ENCODE measurements around the gene UBE2Q2.

UBE2Q2 gene

DNA sequence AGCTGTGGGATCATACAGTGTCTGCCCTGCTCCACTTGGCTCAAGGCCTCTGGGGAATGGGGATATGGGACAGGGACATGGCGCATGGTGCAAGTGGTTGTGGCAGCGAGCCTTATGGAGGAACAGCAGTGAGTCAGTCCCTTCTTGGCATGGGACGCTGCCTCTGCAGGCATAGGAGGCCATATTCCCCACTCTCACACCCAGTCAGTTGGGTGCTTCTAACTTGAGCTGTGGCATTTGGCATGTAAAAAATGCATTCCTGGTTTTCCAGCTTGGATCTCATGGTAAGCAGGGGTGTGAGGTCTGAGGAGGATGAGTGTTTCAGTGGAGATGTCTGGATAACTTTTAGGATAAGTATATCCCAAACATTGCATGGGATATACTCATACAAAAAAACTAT lies 31.6 kb upstream of the UBE2Q2 start:
- Histone ChIP-seq H3K4me1 (ENCODE audit: control insufficient read depth, insufficient read depth, low read length) (no peaks in the 10 kb centered on the region), H3K9ac (ENCODE audit: low read length) (no peak overlapping the region), H3K9me3 (ENCODE audit: control insufficient read depth, low read length) (no peaks in the 10 kb centered on the region), H3K36me3 (ENCODE audit: control insufficient read depth, insufficient read depth, low read length) (no peaks in the 10 kb centered on the region), H3K4me3 (ENCODE audit: low read length) (no peak overlapping the region), H3K27me3 (ENCODE audit: control insufficient read depth, insufficient read depth, low read length) (no peaks in the 10 kb centered on the region)

DNA sequence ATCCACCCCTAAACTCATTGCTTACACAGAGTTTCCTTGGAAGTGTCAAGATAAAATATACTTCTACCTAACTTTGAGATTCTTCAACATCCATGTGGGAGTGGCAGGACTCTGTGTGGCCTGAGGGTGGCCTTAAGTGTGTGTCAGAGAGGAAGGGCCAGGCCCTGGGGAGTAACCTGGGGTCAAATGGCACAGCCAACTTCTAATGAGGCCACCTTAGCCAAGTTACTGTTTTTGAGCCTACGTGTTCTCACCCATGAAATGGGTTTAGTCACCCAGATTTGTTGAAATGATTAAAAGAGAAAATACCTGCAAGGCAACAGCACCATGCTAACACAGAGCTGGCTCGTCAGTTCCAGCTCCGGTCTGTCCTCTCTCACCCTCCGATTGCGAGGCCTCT lies 28.5 kb upstream of the UBE2Q2 start:
- no peaks in the 10 kb centered on the region for H3K9me3 ChIP-seq (ENCODE audit: control insufficient read depth, low read length)
- H3K4me1 ChIP-seq (ENCODE audit: control insufficient read depth, insufficient read depth, low read length) = no peaks in the 10 kb centered on the region
- no peaks in the 10 kb centered on the region for H3K27me3 ChIP-seq (ENCODE audit: control insufficient read depth, insufficient read depth, low read length)
- H3K9ac ChIP-seq (ENCODE audit: low read length) = no peak overlapping the region
- no peaks in the 10 kb centered on the region for H3K36me3 ChIP-seq (ENCODE audit: control insufficient read depth, insufficient read depth, low read length)
- no peak overlapping the region for H3K4me3 ChIP-seq (ENCODE audit: low read length)

DNA sequence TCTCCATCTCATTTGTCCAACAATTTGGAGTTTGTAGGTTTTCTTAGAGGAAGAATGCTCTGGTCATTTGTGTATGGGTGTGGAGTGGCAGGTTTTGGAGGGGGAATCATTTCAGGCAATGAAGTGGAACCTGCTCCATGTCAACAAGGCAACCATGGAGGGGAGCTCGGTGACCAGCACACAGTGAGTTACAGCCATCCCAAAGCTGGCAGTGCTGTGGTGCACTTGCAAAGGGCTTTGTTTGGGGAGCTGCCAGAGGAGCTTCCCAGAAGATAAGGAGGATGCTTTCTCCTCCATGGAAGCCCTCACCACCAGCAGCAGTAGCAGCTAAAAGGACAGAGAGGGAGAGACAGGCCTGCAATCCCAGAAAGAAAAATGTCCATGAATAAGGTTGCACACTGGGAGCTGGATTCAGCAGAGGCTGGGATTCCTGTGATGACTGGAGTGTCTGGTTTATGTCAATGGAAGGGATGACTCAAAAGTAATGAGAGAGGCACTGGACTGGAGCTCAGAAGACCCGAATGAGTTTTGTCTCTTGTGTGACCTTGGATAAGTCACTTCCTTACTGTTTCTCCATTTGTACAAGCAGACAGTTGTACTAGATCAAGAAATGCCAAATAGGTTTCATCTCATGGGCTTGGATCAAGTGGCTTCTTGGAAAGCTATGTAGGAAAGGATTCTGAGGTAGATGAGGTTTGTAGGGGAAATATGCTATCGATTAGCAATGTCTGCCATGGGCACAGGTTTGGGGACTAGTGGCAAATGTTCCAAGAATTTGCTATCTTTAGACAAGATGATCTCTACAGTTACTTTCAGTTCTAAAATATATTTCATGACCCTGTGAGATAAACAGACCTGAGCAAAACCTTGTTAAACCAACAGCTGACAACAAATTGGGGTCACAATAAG lies 27.2 kb upstream of the UBE2Q2 start:
- Histone ChIP-seq H3K27me3 (ENCODE audit: control insufficient read depth, insufficient read depth, low read length) (no peaks in the 10 kb centered on the region), H3K4me1 (ENCODE audit: control insufficient read depth, insufficient read depth, low read length) (no peaks in the 10 kb centered on the region), H3K4me3 (ENCODE audit: low read length) (no peak overlapping the region), H3K9me3 (ENCODE audit: control insufficient read depth, low read length) (no peaks in the 10 kb centered on the region), H3K36me3 (ENCODE audit: control insufficient read depth, insufficient read depth, low read length) (no peaks in the 10 kb centered on the region), H3K9ac (ENCODE audit: low read length) (no peak overlapping the region)

DNA sequence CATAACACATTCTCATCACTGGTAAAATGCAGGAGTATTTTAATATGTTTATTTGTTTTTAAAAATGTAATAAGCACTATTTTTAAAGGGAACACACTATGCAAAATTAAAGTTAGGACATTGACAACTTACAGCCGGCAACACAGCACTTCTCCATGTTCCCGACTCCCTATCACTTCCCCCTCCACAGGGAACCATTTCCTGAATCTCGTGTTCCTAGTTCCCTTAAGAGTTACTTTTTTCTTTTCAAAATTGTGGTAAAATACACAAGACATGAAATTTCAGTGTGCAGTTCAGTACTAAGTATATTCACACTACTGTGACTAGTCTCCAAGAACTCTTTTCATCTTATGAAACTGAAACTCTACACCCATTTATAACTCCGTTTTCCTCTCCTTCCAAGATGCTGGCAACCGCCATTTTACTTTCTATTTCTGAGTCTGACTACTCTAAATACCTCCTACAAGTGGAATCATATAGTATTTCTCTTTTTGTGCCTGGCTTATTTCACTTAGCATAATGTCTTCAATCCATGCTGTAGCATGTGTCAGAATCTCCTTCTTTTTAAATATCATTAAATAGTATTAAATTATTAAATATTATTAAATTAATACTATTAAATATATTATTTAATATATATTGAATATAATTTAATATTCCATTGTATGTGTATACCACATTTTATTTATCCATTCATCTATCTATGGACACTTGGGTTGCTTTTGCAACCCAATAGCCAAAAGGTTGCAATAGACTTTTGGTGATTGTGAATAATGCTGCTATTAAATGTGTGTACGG lies 25.9 kb upstream of the UBE2Q2 start:
- H3K4me3 ChIP-seq (ENCODE audit: low read length) = no peak overlapping the region
- H3K27me3 ChIP-seq (ENCODE audit: control insufficient read depth, insufficient read depth, low read length) = no peaks in the 10 kb centered on the region
- H3K9ac ChIP-seq (ENCODE audit: low read length) = no peak overlapping the region
- no peaks in the 10 kb centered on the region for H3K9me3 ChIP-seq (ENCODE audit: control insufficient read depth, low read length)
- no peaks in the 10 kb centered on the region for H3K36me3 ChIP-seq (ENCODE audit: control insufficient read depth, insufficient read depth, low read length)
- H3K4me1 ChIP-seq (ENCODE audit: control insufficient read depth, insufficient read depth, low read length) = no peaks in the 10 kb centered on the region

DNA sequence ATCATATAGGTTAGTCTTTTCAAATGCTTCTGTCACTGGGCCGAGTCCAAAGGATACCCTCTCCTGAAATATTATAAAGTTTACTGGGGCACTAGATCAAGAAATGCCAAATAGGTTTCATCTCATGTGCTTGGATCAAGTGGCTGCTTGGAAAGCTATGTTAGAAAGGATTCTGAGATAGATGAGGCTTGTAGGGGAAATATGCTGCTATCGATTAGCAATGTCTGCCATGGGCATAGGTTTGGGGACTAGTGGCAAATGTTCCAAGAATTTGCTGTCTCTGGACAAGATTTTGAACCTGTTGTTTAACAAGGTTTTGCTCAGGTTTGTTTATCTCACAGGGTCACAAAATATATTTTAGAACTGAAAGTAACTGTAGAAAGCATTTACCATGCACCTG lies 23.0 kb upstream of the UBE2Q2 start:
- H3K4me1 ChIP-seq (ENCODE audit: control insufficient read depth, insufficient read depth, low read length) = no peaks in the 10 kb centered on the region
- no peak overlapping the region for H3K4me3 ChIP-seq (ENCODE audit: low read length)
- H3K9me3 ChIP-seq (ENCODE audit: control insufficient read depth, low read length) = no peaks in the 10 kb centered on the region
- H3K9ac ChIP-seq (ENCODE audit: low read length) = no peak overlapping the region
- no peaks in the 10 kb centered on the region for H3K36me3 ChIP-seq (ENCODE audit: control insufficient read depth, insufficient read depth, low read length)
- H3K27me3 ChIP-seq (ENCODE audit: control insufficient read depth, insufficient read depth, low read length) = no peaks in the 10 kb centered on the region

DNA sequence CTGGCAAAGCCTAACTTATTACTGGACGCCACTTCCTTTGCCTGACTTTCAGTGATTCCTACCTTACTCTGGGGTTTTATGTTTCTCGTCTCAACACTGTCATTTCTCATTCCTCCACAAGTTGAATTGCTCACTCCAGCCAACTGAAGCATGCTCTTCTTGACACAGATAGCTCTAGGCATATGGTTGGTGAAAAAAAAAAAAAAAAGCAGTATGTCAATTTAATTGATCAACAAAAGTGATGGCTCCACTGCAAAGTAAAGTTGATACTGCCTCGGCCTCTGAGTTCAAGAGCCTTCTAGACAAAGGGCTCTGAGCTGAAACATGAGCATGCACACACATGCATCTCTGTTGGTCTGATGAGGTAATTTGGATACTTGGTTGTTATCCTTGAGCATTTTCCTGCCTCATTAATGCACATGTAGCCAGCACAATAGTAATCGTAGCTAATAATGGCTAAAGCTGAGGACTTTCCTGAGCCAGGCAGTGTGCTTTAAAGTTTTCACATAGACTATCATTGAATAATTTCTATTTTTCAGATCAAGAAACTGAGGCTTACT lies 21.4 kb upstream of the UBE2Q2 start:
- no peak overlapping the region for H3K4me3 ChIP-seq (ENCODE audit: low read length)
- H3K9me3 ChIP-seq (ENCODE audit: control insufficient read depth, low read length) = no peaks in the 10 kb centered on the region
- H3K27me3 ChIP-seq (ENCODE audit: control insufficient read depth, insufficient read depth, low read length) = no peaks in the 10 kb centered on the region
- H3K36me3 ChIP-seq (ENCODE audit: control insufficient read depth, insufficient read depth, low read length) = no peaks in the 10 kb centered on the region
- H3K9ac ChIP-seq (ENCODE audit: low read length) = no peak overlapping the region
- no peaks in the 10 kb centered on the region for H3K4me1 ChIP-seq (ENCODE audit: control insufficient read depth, insufficient read depth, low read length)

DNA sequence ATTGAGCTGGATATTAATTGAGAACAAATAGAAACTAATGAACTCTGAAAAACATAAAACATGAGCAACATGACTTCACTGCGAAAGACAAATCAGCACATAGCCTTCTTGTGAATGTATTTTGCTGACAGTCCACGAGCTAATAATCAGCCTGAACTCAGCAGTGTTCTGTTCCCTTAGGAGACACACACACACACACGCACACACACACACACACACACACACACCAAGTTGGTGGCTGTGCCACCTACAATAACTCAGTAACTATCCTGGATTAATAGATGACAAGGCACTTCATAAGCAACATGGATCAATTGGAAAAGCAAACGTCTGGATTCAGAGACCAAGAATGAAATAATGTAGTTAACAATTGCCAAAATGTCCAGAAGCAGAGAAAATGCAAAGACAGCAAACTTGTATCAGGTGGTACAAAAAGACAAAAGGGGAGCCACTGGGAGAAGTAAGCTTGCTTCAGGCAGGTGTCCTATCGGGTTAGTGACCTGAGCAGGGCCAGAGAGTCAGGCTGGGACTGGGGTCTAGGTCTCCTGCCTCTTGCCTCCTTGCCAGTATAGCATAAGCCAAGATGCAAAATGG lies 20.5 kb upstream of the UBE2Q2 start:
- H3K9me3 ChIP-seq (ENCODE audit: control insufficient read depth, low read length) = no peaks in the 10 kb centered on the region
- H3K4me3 ChIP-seq (ENCODE audit: low read length) = no peak overlapping the region
- H3K9ac ChIP-seq (ENCODE audit: low read length) = no peak overlapping the region
- no peaks in the 10 kb centered on the region for H3K36me3 ChIP-seq (ENCODE audit: control insufficient read depth, insufficient read depth, low read length)
- no peaks in the 10 kb centered on the region for H3K4me1 ChIP-seq (ENCODE audit: control insufficient read depth, insufficient read depth, low read length)
- H3K27me3 ChIP-seq (ENCODE audit: control insufficient read depth, insufficient read depth, low read length) = peaks cover 5% of the 10 kb centered on the region

DNA sequence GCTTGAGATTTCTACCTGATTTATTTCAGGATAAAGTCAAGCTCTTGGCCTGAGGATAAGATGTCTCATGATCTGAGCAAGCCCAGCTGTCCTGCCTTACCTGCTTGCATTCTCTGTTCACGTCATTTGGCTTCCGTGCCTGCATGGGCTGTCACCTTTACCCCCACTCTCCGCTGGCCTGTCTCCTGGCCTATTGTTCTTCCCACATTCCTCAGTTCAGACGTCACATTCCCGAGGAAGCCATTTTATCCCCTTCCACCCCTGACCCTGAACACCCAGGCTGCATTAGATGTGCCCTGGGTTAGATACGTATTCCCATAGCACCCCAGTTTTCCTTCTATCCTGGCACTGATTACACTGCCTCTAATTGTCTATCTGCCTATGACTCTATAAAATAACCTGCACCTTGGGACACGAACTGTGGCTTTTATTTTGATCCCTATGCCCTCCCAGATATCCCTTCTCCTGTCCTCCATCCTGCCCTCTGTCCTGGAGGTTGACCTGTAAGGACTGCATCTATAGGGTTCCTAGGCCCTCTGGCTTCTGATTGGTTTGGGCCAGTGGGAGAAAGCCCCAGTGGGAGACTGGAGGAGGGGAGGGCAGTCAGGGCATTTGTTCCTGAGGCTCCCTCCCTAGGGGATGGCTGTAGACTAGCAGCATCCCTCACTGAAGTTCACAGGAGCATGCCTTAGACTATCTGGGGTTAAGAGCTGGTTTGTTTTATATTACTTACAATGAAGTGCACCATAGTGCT lies 19.2 kb upstream of the UBE2Q2 start:
- Histone ChIP-seq H3K4me1 (ENCODE audit: control insufficient read depth, insufficient read depth, low read length) (no peaks in the 10 kb centered on the region), H3K4me3 (ENCODE audit: low read length) (no peak overlapping the region), H3K9ac (ENCODE audit: low read length) (no peak overlapping the region), H3K27me3 (ENCODE audit: control insufficient read depth, insufficient read depth, low read length) (peaks cover 5% of the 10 kb centered on the region), H3K36me3 (ENCODE audit: control insufficient read depth, insufficient read depth, low read length) (no peaks in the 10 kb centered on the region), H3K9me3 (ENCODE audit: control insufficient read depth, low read length) (no peaks in the 10 kb centered on the region)

DNA sequence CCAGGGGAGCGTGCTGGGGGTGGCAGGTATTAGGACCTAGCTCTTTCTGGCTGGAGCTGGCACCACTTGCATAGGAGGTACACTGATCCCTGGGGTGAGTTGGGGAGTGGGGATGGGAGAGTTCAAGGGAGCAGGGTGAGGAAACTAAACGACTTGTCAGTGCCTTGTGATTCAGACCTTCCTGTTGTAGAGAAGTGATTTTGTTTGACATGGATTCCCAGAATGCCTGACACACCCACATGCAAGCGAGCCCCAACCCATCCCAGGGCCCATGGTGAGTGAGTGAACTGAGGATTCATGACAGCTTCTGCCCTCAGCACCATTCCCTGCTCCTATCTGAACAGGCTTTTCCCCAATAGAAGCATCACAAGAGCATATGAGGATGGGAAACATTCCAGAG lies 15.6 kb upstream of the UBE2Q2 start:
- H3K36me3 ChIP-seq (ENCODE audit: control insufficient read depth, insufficient read depth, low read length) = no peaks in the 10 kb centered on the region
- no peak overlapping the region for H3K4me3 ChIP-seq (ENCODE audit: low read length)
- H3K4me1 ChIP-seq (ENCODE audit: control insufficient read depth, insufficient read depth, low read length) = no peaks in the 10 kb centered on the region
- no peak overlapping the region for H3K9ac ChIP-seq (ENCODE audit: low read length)
- peaks cover 5% of the 10 kb centered on the region for H3K27me3 ChIP-seq (ENCODE audit: control insufficient read depth, insufficient read depth, low read length)
- H3K9me3 ChIP-seq (ENCODE audit: control insufficient read depth, low read length) = no peaks in the 10 kb centered on the region

DNA sequence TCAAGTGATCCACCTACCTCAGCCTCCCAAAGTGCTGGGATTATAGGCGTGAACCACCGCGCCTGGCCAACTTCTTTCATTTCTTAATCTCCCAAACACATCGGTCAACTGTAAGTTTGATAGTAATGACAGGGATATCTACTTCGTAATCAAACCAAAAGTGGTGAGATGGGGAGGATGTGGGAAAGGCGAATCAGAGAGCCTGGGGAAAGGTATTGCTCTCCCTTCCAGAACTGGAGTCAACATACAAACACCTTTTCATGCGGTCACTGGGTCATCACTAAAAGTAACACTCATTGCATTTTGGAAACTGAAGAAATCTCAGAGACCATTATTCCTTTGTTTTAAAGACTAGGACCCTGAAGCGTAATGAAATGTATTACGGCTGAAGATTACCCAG lies 14.8 kb upstream of the UBE2Q2 start:
- H3K4me1 ChIP-seq (ENCODE audit: control insufficient read depth, insufficient read depth, low read length) = no peaks in the 10 kb centered on the region
- no peaks in the 10 kb centered on the region for H3K9me3 ChIP-seq (ENCODE audit: control insufficient read depth, low read length)
- H3K36me3 ChIP-seq (ENCODE audit: control insufficient read depth, insufficient read depth, low read length) = no peaks in the 10 kb centered on the region
- H3K27me3 ChIP-seq (ENCODE audit: control insufficient read depth, insufficient read depth, low read length) = peaks cover 5% of the 10 kb centered on the region
- no peak overlapping the region for H3K9ac ChIP-seq (ENCODE audit: low read length)
- no peak overlapping the region for H3K4me3 ChIP-seq (ENCODE audit: low read length)

DNA sequence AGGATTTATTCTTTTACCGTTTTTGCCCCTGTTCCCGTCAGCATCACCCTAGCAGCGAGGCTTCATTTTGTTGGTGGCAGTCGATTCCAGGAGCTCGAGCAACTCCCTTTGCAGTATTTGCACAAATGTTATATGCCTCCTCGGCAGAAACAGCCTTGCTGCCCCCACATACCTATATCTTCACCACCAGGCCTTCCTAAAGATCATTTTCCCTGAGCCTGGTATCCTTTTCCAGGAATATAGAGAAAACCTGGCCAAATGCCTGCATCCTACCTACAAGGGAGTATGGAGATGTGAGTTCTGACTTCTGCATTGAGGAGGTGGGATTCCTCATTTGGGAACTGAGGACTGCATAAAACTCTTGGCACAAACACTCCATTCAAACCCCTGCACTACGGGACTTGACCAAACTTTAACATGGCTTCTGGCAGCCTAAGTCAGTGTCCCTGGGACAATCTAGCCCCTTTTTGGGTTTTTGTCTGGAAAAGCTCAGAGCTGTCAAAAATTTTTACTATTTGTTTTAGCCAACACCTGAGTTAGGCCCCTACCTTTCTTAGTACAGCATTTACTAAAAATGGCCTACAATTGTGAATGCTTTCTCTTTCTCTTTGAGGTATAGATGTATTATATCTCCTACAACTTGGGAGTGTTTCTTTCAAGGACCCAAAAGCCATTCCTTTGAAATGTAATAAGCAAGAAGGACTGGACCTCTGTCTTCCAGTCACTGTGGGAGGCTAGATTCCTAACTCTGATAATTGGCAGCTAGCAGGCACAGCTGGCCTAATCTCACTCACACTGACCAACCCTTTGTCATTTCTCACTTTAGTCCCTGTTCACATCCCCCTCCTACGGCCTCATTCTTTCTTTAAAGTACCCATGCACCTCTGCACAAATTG lies 12.1 kb upstream of the UBE2Q2 start:
- H3K9ac ChIP-seq (ENCODE audit: low read length) = no peak overlapping the region
- no peaks in the 10 kb centered on the region for H3K36me3 ChIP-seq (ENCODE audit: control insufficient read depth, insufficient read depth, low read length)
- peaks cover 5% of the 10 kb centered on the region for H3K27me3 ChIP-seq (ENCODE audit: control insufficient read depth, insufficient read depth, low read length)
- H3K4me3 ChIP-seq (ENCODE audit: low read length) = no peak overlapping the region
- H3K9me3 ChIP-seq (ENCODE audit: control insufficient read depth, low read length) = no peaks in the 10 kb centered on the region
- H3K4me1 ChIP-seq (ENCODE audit: control insufficient read depth, insufficient read depth, low read length) = no peaks in the 10 kb centered on the region
